HG02642 (cell line): ENCODE results near the gene MDH1B.
"Not testable (repeated sequence)": the region's sequence is repeated elsewhere in the genome, so short reads cannot be mapped to it uniquely, and the experiment has no call there.

Experiments used
- ATAC-seq: cut with Tn5 transposase; IDR thresholded peaks from one replicate; pipeline ENCODE4 v1.9.1; 2021; ENCODE audit warnings: mild to moderate bottlenecking; ENCODE audit not compliant: unreplicated experiment, poor library complexity

The MDH1B gene

GRCh38 chr2:206774871-206775270 is 9.7 kb upstream of the MDH1B start:
- no peak for ATAC-seq

GRCh38 chr2:206766057-206766930 is 1.2 kb upstream of the MDH1B start:
- ATAC-seq, result no peak

GRCh38 chr2:206764673-206765241 is 371 bp downstream of the MDH1B start:
- ATAC-seq, result no peak

- no peak for ATAC-seq
These were observed 8.3 kb downstream of the MDH1B start for GRCh38 chr2:206756816-206757215.

GRCh38 chr2:206740800-206741199 is 24.3 kb downstream of the MDH1B start:
- no peak for ATAC-seq

- ATAC-seq, result no peak
These were observed 25.9 kb downstream of the MDH1B start for GRCh38 chr2:206739271-206739670.

GRCh38 chr2:206736935-206737334 is 28.2 kb downstream of the MDH1B start:
- ATAC-seq, result no peak

GRCh38 chr2:206733341-206733740 is 31.8 kb downstream of the MDH1B start:
- no peak for ATAC-seq

GRCh38 chr2:206728277-206729199 is 36.6 kb downstream of the MDH1B start:
- no peak for ATAC-seq

- no peak for ATAC-seq
These were observed 37.8 kb downstream of the MDH1B start for GRCh38 chr2:206727287-206727686.

GRCh38 chr2:206723288-206723687 is 41.8 kb downstream of the MDH1B start:
- ATAC-seq, result no peak

- ATAC-seq, result peak; percentile 91
These were observed 43.7 kb downstream of the MDH1B start for GRCh38 chr2:206721256-206721920.

- ATAC-seq, result no peak
These were observed 46.8 kb downstream of the MDH1B start, which contains the start of gene DYTN for GRCh38 chr2:206718296-206718695. Gene DYTN (minus strand): TSS chr2:206718396. CDS start chr2:206718279, 117 bp downstream.

GRCh38 chr2:206716623-206717022 is 48.5 kb downstream of the MDH1B start:
- ATAC-seq, result no peak

GRCh38 chr2:206715183-206715582 is 49.9 kb downstream of the MDH1B start:
- ATAC-seq, result not testable (repeated sequence)

GRCh38 chr2:206713746-206714145 is 51.4 kb downstream of the MDH1B start:
- ATAC-seq, result peak; percentile 81

GRCh38 chr2:206708286-206708685 is 56.8 kb downstream of the MDH1B start:
- ATAC-seq, result no peak

GRCh38 chr2:206707164-206707701 is 57.9 kb downstream of the MDH1B start:
- no peak for ATAC-seq

GRCh38 chr2:206701952-206702605 is 63.0 kb downstream of the MDH1B start:
- ATAC-seq, result no peak
